Brain pericyte (primary cell): Measurements from ENCODE around the gene PDLIM5.
"Not testable (repeated sequence)": the region's sequence is repeated elsewhere in the genome, so short reads cannot be mapped to it uniquely, and the experiment has no call there.

Source experiments
- DNase-seq: peaks from one replicate; pipeline ENCODE4 v3.0.0-alpha.2; 2012; ENCODE audit warnings: low read depth, low spot score

The PDLIM5 gene, protein sequence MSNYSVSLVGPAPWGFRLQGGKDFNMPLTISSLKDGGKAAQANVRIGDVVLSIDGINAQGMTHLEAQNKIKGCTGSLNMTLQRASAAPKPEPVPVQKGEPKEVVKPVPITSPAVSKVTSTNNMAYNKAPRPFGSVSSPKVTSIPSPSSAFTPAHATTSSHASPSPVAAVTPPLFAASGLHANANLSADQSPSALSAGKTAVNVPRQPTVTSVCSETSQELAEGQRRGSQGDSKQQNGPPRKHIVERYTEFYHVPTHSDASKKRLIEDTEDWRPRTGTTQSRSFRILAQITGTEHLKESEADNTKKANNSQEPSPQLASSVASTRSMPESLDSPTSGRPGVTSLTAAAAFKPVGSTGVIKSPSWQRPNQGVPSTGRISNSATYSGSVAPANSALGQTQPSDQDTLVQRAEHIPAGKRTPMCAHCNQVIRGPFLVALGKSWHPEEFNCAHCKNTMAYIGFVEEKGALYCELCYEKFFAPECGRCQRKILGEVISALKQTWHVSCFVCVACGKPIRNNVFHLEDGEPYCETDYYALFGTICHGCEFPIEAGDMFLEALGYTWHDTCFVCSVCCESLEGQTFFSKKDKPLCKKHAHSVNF

DNA sequence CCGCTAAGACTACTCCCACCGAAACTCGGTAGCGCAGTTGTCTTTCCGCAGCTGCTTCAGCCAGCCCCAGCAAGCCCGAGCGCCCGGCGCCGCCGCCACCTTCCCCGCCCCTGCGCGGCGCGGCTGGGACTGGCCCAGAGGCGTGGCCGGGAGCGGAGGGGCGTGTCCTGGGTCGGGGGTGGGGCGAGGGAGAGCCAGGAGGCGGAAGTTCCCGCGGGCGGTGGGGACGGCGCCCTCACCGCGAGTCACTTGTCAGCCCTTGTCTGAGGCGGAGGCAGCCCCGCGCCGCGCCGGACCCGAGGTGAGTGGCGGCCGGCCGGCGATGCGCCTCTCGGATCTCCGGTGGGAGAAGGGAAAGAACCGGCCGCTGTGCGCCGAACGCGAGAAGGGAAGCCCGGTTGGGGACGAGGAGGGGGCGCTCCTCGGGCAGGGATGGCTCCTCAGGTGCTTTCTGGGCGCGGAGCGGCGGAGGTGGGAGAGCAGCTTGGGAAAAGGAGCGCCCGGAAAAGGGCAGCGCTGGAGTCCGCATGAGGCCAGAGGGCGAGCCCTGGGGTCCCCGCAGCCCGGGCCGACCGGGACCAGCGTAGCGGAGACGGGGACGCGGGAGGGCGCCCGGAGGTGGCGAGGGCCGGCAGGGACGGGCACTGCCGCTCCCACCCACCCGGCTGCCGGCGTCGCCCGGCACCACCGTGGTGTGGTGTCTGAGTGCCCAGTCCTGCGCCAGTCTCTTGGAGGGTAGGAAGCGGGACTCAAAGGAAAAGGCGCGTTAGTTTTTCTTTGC, at the start of gene PDLIM5:
PDLIM5 (plus strand) TSS at position 248 of the 781 bp plus-strand sequence. CDS start 3,347 bp downstream, outside the sequence.
- peak; percentile 53 for DNase-seq

DNA sequence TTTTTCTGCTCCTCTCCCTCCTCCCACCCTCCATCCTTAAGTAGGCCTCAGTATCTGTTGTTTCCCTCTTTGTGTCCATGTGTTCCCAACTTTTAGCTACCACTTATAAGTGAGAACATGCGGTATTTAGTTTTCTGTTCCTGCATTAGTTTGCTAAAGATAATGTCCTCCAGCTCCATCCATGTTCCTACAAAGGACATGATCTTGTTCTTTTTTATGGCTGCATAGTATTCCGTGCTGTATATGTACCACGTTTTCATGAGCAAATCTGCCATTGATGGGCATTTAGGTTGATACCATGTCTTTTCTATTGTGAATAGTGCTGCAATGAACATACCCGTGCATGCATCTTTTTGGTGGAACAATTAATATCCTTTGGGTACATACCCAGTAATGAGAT, 49.3 kb upstream of the PDLIM5 start:
- not testable (repeated sequence) for DNase-seq

DNA sequence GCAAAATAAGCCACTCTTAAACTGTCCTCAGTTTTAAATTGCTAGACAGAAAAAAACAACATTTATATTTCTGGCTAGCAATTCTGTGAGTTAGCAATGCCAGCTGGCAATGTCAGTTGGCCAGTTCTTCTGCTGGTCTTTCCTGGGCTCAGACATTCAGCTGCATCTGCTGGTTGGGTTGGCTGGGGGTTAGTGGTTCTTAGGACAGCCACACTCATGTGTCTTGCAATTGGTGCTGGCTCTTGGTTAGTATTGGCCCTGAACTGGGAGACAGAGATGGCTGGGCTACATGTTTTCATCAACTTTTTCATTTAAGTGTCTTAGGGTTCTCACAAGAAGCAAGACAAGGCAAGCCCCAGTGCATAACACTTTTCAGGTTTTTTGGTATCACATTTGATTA, 48.0 kb upstream of the PDLIM5 start:
- no peak for DNase-seq

DNA sequence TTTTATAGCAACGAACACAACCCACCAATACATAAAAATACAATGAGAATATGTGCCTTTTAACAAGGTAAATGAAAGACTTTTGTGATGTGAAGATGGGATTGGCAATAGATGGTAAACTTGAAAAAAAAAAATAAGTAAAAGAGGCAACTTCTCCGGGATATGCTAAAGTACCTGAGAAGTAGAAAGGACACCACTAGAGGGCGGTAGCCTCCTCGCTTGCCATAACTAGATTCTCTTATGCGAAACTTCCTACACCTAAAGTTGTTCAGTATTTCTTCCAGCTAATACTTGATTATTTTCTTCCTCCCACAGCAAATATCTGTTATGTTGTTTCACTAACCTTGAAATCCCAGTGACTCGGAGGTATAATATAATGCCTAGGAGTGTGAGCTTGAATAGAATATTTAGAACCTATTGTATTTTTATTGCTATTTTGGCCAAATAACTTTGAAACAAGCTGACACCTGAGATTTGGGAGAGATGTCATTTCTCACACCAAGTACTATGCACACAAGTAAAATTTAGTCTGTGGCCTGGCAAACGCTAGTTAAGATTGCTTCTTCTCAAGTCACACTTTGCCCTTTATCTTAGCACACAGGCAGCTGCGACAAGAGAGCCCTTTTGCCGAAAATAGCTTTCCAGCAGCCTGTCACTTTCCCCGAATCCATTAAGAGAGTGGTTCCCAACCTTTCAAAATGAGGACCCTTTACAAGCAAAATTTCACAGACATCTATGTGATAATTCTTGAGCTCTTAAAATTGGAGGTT, 44.9 kb upstream of the PDLIM5 start:
- no peak for DNase-seq

DNA sequence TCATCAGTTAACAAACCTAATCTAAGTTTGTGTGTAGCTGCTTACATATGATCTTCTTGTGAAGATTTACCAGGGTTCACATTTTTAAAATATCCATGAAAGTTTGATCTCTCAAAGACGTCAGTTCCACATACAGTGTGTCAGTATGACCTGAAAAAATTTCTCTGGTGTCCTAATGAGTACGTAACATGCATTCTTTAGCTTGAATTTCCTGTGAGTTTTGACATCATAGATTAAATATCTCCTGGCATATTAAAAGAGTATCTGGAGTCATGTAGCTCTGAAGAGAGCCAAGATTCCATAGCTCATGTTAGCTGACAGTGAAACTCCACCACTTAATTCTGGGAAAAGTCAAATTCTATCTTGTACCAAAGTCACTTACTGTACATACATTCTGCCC, 43.9 kb upstream of the PDLIM5 start:
- no peak for DNase-seq

DNA sequence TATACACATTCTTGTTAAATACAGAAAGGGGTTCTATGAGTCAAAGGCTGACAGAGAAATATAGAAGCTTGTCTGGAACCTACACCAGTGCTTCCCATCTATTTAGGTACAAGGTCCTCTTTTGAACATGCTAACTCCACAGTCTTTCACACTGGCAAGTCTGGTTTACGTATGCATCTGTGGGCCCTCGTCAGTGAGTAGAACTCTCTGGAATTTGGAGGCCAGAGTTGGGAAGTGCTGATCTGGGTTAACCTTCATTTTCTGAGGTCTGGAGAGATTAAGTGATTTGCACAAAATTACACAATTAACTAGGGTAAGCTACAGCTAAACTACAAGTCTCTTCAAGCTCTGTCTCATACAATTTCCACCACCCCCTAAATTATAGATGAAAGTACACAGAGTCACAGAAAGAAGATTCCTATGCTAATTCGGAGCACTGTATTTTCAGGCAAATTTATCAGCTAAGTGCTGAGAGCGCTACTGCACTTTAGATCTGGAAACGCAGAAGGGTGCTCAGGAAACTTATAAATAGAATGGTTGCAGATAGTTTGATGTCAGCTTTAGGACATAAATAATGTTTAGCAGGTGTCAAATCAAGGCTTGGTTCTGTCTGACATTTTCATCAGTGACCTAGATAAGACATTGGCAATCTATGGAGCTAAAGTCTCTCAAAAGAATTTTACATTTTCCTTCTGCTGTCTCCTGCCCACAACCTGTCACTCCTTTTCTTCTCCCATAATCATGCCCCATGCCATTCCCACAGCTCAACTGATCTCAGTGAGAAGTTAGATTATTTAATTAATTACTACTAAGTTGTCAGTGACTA, 43.0 kb upstream of the PDLIM5 start:
- DNase-seq: no peak

DNA sequence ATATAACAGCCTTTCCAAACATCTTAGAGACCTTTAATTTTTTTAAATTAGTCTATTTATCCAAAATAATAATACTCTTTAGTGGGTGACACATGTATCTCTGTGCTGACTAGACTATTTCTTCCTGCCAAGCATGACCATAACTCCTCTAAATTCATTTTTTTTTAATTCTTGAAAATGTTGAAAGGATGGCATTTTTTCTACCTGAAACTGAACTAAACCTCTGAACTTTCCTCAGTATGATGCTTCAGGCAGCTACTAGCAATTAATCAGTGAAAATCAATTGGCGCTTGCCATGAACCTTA, 42.4 kb upstream of the PDLIM5 start:
- DNase-seq: no peak

DNA sequence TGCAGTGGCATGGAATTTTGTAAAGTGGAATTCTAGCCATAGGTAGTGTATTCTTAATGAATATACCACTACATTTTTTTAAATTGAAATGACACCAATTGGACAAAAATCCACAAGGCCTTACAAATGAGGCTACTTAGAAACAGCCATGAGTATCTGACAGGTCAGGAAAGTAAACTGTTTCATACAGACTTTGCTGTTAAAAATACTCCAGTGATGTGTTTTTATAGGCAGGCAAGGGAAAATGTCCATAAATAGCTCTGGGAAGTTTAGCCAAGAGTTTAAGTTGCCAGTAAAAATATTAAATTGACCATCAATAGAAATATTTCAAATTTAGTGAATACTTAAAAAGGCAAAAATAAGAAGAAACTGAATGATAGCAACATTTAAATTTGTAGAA, 41.8 kb upstream of the PDLIM5 start:
- DNase-seq: no peak

DNA sequence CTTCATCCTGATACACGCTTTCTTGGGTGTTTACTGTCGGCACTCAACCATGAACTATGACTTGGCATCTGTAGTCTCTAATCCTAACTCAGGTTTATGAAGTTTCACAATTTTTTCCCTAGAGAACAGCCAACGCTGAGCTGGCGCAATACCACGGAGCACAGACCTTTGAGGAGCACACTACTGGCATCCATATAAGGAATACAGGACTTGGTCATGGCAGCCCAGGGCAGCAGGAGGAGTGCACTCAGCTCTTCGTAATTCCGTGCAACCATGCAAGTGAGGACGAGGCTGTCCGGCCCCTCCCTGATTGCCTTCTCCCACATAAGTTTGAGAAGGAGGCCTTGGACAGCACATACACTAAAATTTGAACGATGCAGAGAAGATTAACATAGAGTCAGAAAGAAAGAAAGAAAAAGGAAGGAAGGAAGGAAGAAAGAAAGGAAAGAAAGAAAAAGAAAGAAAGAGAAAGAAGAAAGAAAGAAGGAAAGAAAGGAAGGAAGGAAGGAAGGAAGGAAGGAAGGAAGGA, 41.0 kb upstream of the PDLIM5 start:
- DNase-seq: peak; percentile 59

DNA sequence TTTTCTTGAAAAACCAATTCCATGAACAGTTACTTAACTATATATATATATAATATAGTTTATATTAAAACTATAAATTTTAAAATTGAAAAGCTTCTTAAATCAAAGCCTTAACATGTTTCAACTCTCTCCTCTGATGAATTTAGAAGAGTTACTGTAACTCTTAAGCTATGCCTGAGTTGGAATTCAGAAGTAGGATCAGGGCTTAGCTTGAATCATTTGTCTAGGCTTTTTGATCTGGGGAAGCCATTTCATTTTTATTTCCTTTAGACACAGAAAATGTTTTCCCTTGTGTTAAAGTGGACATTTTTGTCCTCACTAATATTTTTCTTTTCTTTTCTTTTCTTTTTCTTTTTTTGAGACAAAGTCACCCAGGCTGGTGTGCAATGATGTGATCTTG, 40.4 kb upstream of the PDLIM5 start:
- DNase-seq: no peak

DNA sequence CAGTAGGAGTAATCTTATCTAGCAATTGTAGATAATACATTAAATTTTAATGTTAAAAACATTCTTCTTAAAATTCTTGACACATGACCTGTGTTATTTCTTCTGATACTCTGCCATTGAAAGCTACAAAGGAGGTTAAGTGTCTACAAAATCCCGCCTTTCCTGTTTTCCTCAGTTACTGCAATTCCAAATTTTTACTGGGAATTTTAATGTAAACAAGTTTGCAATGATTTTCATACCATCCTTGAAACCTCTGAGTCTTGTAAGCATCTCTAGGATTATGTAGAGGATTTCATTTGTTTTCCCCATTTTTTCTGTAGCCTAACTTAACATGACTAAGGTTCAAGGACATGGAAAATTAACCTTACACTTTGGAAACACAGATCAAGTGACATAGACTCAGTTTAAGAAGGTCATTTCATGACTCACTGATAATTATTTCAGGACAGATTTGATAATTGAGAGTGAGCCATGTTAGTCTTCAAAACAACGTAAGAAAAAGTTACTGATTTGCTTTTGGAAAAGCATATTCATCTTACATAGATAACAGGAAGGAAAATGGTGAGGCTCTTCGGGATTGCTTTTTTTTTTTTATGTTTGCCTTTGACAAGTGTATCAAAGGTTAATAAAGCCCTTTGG, 39.6 kb upstream of the PDLIM5 start:
- DNase-seq: no peak

DNA sequence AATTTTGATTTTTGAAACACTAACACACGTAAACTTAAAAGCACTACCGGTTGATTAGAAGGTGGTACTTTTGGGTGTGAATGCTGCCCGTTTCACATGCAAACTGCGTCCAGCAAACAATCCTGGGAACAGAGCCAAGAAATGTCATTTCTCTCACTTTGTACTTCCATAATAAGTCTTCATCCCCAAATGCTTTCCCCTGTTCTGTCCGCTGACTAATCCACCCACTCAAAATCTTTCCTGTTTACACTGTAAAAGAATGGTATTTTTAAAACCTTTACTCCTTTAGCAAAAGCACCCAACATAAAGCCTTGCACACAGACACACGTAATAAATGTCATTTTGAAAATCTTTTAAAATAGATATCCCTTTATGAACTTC, 39.1 kb upstream of the PDLIM5 start:
- no peak for DNase-seq

DNA sequence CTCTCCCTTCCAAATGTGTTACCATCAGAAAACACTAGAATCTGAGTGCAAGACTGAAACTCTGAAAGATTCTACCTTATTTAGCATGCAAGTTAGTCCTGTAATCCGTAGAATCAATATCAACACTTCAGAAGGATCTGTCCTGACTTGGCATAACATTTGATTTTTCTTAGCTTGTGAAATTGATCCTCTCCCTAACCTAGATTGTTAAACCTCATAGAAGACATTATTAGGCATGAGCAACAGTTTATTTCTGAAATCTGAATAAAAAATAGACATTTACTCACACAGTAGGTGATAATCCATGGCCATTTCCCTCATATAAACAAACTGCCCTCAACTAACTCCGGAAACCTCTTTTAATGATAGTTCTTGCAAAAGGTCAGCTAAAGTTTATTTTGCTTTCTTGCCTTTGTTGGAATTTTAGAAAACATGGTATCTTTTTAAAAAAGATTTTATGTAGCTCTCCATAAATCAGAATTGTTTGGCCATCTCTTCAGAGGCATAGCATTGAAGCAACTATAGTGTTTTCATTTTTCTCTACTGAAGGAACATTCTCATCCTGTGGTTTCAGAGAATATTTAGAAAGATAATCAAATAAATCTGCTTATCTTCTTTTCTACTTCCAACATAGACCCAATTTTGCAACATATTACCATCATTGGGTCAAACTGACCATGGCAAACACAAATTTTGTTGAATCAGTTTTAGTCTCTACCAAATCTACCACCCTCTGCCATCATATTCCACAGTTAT, 38.5 kb upstream of the PDLIM5 start:
- no peak for DNase-seq

DNA sequence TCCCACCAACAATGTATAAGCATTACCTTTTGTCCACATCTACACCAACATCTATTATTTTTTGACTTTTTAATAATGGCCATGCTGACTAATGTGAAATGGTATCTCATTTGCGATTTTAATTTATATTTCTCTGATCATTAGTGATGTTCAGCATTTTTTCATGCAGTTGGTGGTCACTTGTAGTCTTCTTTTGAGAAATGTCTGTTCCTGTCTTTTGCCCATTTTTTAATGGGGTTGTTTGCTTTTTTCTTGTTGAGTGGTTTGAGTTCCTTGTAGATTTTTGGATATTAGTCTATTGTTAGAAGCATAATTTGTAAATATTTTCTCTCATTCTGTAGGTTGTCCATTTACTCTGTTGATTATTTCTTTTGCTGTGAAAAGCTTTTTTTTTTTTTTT, 36.8 kb upstream of the PDLIM5 start:
- DNase-seq: no peak

DNA sequence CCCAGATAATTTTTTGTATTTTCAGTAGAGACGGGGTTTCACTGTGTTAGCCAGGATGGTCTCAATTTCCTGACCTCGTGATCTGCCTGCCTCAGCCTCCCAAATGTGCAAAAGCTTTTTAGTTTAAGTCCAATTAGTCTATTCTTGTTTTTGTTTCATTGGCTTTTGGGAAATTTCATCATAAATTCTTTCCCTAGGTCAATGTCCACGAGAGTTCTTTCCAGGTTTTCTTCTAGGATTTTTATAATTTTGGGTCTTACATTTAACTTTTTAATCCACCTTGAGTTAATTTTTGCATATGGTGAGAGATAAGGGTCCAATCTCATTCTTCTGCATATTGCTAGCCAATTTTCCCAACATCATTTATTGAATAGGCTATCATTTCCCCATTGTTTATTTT, 36.3 kb upstream of the PDLIM5 start:
- no peak for DNase-seq

DNA sequence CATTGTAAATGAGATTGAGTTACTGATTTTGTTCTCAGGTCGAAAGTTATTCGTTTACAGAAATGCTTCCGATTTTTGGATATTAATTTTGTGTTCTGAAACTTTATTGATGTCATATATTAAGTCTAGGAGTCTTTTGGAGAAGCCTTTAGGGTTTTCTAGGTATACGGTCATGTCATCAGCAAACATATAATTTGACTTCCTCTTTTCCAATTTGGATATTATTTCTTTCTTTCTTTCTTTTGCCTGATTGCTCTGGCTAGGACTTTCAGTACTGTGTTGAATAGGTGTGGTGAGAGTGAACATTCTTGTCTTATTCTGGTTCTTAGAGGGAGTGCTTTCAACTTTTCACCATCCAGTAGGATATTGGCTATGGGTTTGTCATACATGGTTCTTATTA, 35.4 kb upstream of the PDLIM5 start:
- no peak for DNase-seq

DNA sequence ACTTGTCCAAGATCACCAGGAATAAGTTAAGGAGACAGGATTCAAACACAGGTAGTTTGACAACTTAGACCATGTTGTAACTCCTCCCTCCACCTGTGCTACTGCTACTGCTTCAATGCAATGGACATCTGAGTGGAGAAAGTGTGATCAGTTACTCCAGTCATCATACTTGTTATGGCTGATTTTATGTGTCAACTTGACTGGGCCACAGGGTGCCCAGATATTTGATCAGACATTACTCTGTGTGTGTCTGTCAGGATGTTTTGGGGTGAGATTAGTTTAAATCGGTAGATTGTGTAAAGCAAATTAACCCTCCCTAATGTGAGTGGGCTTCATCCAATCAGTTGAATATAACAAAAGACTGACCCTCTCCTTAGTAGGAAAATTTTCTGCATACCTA, 34.8 kb upstream of the PDLIM5 start:
- DNase-seq: no peak

DNA sequence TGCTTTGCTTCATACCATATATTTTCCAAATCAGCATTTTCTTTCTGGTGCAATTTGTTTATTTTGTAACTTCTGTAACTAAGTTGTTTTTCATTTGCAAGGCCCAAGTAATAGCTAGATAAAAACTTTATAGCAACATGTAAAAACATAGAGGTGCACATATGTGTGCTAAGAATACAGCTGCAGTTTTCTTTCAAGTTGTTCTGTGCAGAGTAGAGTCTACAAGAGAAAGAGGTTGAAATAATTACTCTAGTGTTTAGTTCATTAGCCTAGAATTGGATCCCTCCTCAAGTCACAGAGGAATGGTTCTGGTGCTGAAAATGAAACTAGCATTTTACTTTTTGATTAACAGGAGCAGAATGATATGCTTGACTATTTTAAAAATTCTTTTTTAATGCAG, 32.2 kb upstream of the PDLIM5 start:
- no peak for DNase-seq

DNA sequence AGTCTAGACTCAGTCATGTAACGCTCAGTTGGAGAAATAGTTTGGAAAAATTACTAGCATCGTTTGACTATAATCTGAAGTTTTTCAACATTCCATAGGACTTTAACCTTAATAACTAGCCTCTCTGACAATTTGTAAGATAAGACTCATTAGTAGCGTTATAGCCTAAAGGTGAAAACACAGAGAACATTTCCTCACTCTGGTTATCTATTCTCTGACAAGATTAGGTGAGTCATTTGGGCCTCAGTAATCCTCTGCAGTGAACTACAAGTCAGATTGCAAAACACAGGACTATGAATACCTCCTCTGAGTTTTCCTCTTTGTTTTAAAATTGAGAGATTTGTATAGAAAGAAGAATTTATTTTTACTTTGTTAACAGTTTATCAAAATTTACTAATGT, 31.8 kb upstream of the PDLIM5 start:
- DNase-seq: no peak

DNA sequence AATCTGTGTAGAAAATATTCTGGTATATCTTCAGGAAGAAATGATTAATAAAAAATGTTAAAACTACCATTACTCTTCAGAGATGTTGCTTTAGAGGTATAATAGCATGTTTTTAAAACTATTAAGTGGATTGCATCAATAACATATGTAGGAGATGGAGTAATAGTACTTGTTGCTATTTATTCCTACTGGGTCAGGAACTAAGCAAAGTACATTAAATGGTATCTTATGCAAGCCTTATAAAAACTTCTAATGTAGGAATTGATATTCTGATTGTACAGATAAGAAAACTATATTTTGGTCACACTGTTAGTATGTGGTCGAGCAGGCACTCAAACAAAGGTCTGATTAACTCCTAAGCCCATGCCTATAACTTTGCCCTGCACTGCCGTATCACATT, 31.4 kb upstream of the PDLIM5 start:
- DNase-seq: no peak
